ENCODE measurements around the gene TPH1. TPM values are rescaled to one million over a fixed set of nuclear protein-coding genes. Genes with fewer than 3 reads are reported as not detected.

Gene TPH1
- total RNA-seq, 1 donor: under 0.01 TPM

DNA sequence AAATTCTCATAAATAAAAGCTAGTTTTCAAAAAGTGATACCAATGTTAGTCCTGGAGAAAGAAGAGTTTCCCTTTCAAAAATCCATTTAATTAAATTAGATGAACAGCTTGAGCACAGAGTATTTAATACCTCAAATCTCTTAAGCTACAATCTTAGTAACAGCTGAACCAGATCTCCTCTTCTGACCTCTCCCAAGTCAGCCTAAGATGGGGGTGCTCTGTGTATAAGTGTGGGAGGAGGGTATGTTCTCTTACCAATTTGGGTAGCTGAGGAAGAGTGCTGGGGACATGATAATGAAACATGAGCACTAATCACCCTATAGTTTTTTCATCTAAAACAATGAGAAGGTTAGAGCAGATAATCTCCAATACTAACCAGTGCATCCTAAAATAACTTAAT lies 9.6 kb downstream of the TPH1 start:
- H4K20me1 ChIP-seq (ENCODE audit: insufficient read depth, low read length): no peaks in the 10 kb centered on the region
- H3K4me1 ChIP-seq (ENCODE audit: insufficient read depth, low read length): no peaks in the 10 kb centered on the region
- no peak overlapping the region for H3K4me3 ChIP-seq (ENCODE audit: insufficient read depth, low read length)
- DNase-seq (ENCODE audit: insufficient read length, low spot score, missing footprints): no peak
- no peak overlapping the region for H2AFZ ChIP-seq (ENCODE audit: low read length)
- H3K36me3 ChIP-seq (ENCODE audit: insufficient read depth, low read length): no peaks in the 10 kb centered on the region
- no peaks in the 10 kb centered on the region for H3K79me2 ChIP-seq (ENCODE audit: insufficient read depth, low read length)
- H3K4me2 ChIP-seq (ENCODE audit: insufficient read depth, low read length): no peak overlapping the region
- TF ChIP-seq, protein P1, sequence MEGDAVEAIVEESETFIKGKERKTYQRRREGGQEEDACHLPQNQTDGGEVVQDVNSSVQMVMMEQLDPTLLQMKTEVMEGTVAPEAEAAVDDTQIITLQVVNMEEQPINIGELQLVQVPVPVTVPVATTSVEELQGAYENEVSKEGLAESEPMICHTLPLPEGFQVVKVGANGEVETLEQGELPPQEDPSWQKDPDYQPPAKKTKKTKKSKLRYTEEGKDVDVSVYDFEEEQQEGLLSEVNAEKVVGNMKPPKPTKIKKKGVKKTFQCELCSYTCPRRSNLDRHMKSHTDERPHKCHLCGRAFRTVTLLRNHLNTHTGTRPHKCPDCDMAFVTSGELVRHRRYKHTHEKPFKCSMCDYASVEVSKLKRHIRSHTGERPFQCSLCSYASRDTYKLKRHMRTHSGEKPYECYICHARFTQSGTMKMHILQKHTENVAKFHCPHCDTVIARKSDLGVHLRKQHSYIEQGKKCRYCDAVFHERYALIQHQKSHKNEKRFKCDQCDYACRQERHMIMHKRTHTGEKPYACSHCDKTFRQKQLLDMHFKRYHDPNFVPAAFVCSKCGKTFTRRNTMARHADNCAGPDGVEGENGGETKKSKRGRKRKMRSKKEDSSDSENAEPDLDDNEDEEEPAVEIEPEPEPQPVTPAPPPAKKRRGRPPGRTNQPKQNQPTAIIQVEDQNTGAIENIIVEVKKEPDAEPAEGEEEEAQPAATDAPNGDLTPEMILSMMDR (IDR thresholded peaks at IDR 0.05; ENCODE audit: extremely low read depth, low read depth, low read length): no peak
- peaks cover 2% of the 10 kb centered on the region for H3K27me3 ChIP-seq (ENCODE audit: insufficient read depth, low read length)
- H3K9me3 ChIP-seq (ENCODE audit: low read depth, low read length): no peaks in the 10 kb centered on the region
- no peak overlapping the region for H3K27ac ChIP-seq (ENCODE audit: low read depth, low read length)

DNA sequence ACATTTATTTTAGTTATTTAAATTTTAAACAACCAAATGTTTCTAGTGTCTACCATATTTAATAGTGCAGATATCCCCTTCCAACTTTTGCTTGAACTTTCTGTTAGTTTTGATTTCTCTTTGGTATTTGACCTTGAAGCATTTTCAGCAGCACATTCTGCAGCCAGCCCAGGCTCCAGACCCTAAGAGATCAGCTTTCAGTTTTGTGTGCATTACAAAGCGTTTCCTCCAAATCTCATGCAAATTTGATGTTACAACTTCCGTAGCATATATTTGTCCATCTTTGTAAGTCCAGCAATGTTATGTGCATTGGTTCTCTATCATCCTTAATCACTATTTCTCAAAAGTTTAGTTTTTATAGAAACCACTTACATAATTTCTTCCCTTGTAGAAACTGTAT lies 18.6 kb downstream of the TPH1 start:
- peaks cover 3% of the 10 kb centered on the region for H3K27me3 ChIP-seq (ENCODE audit: insufficient read depth, low read length)
- no peaks in the 10 kb centered on the region for H3K36me3 ChIP-seq (ENCODE audit: insufficient read depth, low read length)
- no peak overlapping the region for H2AFZ ChIP-seq (ENCODE audit: low read length)
- no peaks in the 10 kb centered on the region for H3K79me2 ChIP-seq (ENCODE audit: insufficient read depth, low read length)
- no peak for DNase-seq (ENCODE audit: insufficient read length, low spot score, missing footprints)
- no peak overlapping the region for H3K4me3 ChIP-seq (ENCODE audit: insufficient read depth, low read length)
- no peak overlapping the region for H3K27ac ChIP-seq (ENCODE audit: low read depth, low read length)
- no peaks in the 10 kb centered on the region for H4K20me1 ChIP-seq (ENCODE audit: insufficient read depth, low read length)
- TF ChIP-seq, protein P1 (IDR thresholded peaks at IDR 0.05; ENCODE audit: extremely low read depth, low read depth, low read length): no peak
- no peaks in the 10 kb centered on the region for H3K4me1 ChIP-seq (ENCODE audit: insufficient read depth, low read length)
- no peak overlapping the region for H3K4me2 ChIP-seq (ENCODE audit: insufficient read depth, low read length)
- H3K9me3 ChIP-seq (ENCODE audit: low read depth, low read length): no peaks in the 10 kb centered on the region

DNA sequence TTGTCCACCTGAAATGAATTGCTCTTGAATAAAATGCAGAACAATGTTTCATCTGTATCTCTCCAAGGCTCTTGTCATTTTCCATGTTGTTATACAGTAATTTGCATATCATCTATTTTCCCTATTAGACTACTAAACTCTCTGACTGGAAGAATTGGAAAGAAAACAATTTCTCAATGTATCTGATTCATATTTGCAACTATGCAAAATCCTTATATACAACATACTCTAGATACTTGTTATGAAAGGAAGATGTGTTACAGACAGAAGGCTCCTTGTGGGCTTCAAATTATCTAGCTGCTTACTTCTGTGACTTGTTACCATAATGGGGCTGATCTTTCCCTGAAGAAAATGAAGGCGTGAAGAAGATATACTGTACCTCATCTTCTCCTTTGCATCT lies 23.6 kb downstream of the TPH1 start:
- H3K9me3 ChIP-seq (ENCODE audit: low read depth, low read length): no peaks in the 10 kb centered on the region
- no peak overlapping the region for H3K4me3 ChIP-seq (ENCODE audit: insufficient read depth, low read length)
- no peak overlapping the region for H3K27ac ChIP-seq (ENCODE audit: low read depth, low read length)
- no peaks in the 10 kb centered on the region for H3K36me3 ChIP-seq (ENCODE audit: insufficient read depth, low read length)
- H3K4me1 ChIP-seq (ENCODE audit: insufficient read depth, low read length): no peaks in the 10 kb centered on the region
- H3K27me3 ChIP-seq (ENCODE audit: insufficient read depth, low read length): peaks cover 3% of the 10 kb centered on the region
- TF ChIP-seq, protein P1 (IDR thresholded peaks at IDR 0.05; ENCODE audit: extremely low read depth, low read depth, low read length): no peak
- no peaks in the 10 kb centered on the region for H3K79me2 ChIP-seq (ENCODE audit: insufficient read depth, low read length)
- no peaks in the 10 kb centered on the region for H4K20me1 ChIP-seq (ENCODE audit: insufficient read depth, low read length)
- no peak overlapping the region for H3K4me2 ChIP-seq (ENCODE audit: insufficient read depth, low read length)
- no peak overlapping the region for H2AFZ ChIP-seq (ENCODE audit: low read length)
- no peak for DNase-seq (ENCODE audit: insufficient read length, low spot score, missing footprints)

DNA sequence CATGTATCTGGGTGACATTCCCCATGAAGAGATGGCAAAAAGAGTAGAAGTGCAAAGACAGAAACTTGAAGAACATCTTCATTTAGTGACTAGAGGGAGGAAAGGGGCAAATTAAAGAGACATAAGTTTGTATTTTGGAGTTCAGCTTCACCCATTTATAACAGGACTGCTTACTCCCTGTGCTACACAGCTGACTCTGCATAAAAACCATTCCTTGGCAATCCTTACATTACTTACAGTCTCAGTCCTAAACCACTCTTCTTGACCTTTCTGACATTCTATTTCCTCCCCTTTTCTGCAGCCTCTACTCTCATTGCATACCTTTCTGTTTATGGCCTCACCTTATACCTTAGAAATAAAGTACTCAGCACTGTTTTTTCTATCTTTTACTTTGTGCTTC lies 26.4 kb downstream of the TPH1 start:
- no peaks in the 10 kb centered on the region for H4K20me1 ChIP-seq (ENCODE audit: insufficient read depth, low read length)

More for the DNA sequence above, 26.4 kb downstream of the TPH1 start:
- H3K27me3 ChIP-seq (ENCODE audit: insufficient read depth, low read length): no peaks in the 10 kb centered on the region
- H2AFZ ChIP-seq (ENCODE audit: low read length): no peak overlapping the region
- H3K36me3 ChIP-seq (ENCODE audit: insufficient read depth, low read length): no peaks in the 10 kb centered on the region
- H3K4me1 ChIP-seq (ENCODE audit: insufficient read depth, low read length): no peaks in the 10 kb centered on the region
- no peaks in the 10 kb centered on the region for H3K79me2 ChIP-seq (ENCODE audit: insufficient read depth, low read length)
- no peak overlapping the region for H3K4me3 ChIP-seq (ENCODE audit: insufficient read depth, low read length)
- H3K9me3 ChIP-seq (ENCODE audit: low read depth, low read length): no peaks in the 10 kb centered on the region
- DNase-seq (ENCODE audit: insufficient read length, low spot score, missing footprints): no peak
- no peak overlapping the region for H3K27ac ChIP-seq (ENCODE audit: low read depth, low read length)
- TF ChIP-seq, protein P1 (IDR thresholded peaks at IDR 0.05; ENCODE audit: extremely low read depth, low read depth, low read length): no peak
- no peak overlapping the region for H3K4me2 ChIP-seq (ENCODE audit: insufficient read depth, low read length)
